ENCODE data around the gene ATF6.

ATF6 gene

DNA sequence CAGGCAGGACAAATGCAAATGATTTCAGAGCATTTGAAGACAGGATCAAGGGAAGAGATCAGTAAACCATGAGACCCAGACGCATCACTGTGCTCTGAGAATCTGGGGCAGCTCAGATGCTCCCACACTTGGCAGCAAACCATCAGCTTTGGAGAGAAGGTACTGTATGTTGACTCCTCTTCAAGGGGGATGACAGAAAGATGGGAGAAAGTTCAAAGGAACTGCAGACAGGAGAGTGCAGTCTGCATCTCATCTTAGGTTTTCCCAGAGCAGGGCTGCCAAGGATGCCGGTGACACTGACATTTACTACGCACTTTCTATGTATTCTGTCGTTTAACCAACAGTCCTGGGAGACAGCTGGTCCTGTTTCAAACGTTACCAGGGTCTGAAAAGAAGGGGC is 221.8 kb downstream of the ATF6 start:
- peaks cover 9 to 15% of the 10 kb centered on the region in 2 donors for H3K27me3 Mint-ChIP-seq
- no peak overlapping the region for H3K4me3 Mint-ChIP-seq
- ATAC-seq (replicated peaks) (no peak), DNase-seq (no peak)
- no peaks in the 10 kb centered on the region for H3K36me3 Mint-ChIP-seq
- no peaks in the 10 kb centered on the region for H3K4me1 Mint-ChIP-seq
- H3K9me3 Mint-ChIP-seq, result peaks cover 5 to 6% of the 10 kb centered on the region in 2 donors
- H3K27ac Mint-ChIP-seq, result no peak overlapping the region

DNA sequence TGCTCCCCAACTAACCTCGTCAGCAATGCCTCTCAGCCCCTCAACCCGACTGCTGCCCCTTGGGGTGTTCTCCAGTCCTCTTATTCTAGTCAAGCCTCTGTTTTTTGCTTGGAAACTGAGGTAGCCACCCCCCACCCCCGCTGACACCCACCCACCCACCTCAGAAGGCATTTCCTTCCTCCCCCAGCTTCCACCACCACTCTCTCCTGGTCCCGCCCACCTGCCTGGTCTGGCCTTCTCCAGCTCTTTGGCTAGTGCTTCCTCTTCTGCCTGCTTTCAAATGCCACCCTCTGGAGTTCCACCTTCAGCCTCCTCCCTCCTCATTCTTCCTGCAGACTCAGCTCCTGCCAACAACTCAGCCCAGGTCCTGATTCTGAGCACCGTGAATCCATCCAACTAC is 222.3 kb downstream of the ATF6 start:
- H3K27ac Mint-ChIP-seq, result no peak overlapping the region
- H3K4me1 Mint-ChIP-seq, result no peaks in the 10 kb centered on the region
- ATAC-seq (replicated peaks), result no peak
- peaks cover 9 to 15% of the 10 kb centered on the region in 2 donors for H3K27me3 Mint-ChIP-seq
- no peak overlapping the region for H3K4me3 Mint-ChIP-seq
- H3K36me3 Mint-ChIP-seq, result no peaks in the 10 kb centered on the region
- peaks cover 5 to 8% of the 10 kb centered on the region in 2 donors for H3K9me3 Mint-ChIP-seq
- no peak for DNase-seq

DNA sequence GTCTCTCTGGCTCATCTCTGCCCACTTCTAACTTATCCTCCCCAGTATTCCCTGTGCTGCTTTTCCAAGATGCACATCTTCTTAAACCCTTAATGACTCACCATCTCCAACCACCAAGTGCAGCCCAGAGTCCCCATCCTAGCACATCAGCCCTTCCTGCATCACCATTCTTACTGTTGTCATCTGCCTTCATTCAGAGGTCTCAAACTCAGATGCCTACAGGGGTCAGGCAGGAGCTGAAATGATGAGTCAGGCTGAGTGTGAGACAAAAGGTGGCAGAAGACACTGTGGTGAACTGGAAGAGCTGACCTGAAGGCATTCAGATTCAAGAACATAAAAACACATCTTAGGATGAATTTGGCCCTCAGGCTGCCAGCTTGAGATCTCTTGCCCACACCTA is 223.0 kb downstream of the ATF6 start:
- H3K9me3 Mint-ChIP-seq, result peaks cover 5 to 10% of the 10 kb centered on the region in 2 donors
- no peaks in the 10 kb centered on the region for H3K36me3 Mint-ChIP-seq
- H3K27ac Mint-ChIP-seq, result no peak overlapping the region
- ATAC-seq (replicated peaks), result no peak
- H3K4me3 Mint-ChIP-seq, result no peak overlapping the region
- H3K4me1 Mint-ChIP-seq, result no peaks in the 10 kb centered on the region
- DNase-seq, result no peak
- peaks cover 9 to 15% of the 10 kb centered on the region in 2 donors for H3K27me3 Mint-ChIP-seq

DNA sequence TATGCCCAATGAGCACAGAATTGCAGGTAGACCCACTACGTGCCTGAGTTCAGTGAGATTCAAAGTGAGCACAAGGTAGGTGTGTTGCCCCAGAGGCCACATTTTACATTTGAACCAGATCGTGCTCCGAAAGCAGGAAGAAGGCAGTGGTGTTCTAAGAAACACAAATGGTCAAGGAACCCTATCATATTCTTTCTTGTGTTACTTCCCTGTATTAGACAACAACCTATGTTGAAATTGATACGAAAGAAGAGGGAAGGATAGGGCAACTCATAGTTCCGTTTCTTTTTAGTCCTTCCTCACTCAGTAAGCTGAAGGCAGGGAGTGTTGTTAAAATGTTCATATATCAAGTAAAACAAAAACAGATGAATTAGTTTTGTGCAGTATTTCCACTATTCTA is 223.7 kb downstream of the ATF6 start:
- ATAC-seq (replicated peaks) (no peak), DNase-seq (no peak)
- H3K9me3 Mint-ChIP-seq, result peaks cover 5 to 10% of the 10 kb centered on the region in 2 donors
- H3K4me3 Mint-ChIP-seq, result no peak overlapping the region
- no peak overlapping the region for H3K27ac Mint-ChIP-seq
- H3K36me3 Mint-ChIP-seq, result no peaks in the 10 kb centered on the region
- H3K4me1 Mint-ChIP-seq, result no peaks in the 10 kb centered on the region
- H3K27me3 Mint-ChIP-seq, result peaks cover 9 to 15% of the 10 kb centered on the region in 2 donors

DNA sequence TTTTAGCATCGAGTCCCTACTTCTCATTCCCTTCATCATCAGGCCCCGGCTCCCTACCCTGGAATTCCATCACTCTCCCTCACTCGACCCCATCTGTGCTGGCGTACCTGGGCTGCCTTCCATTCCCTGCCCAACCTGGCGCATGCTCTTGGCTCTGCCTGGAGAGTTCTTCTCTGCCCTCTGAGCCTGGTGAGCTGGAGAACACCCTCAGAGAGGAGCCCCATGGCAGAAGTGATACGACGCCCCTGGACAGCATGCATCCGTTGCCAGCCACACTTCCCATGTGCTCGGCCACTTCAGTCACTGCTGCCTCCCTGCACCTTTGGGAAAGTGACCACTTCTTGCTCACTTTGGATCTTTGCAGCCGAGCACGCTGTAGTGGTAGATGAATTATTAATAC is 227.5 kb downstream of the ATF6 start:
- no peak overlapping the region for H3K27ac Mint-ChIP-seq
- ATAC-seq (replicated peaks) (no peak), DNase-seq (no peak)
- peaks cover 10 to 19% of the 10 kb centered on the region in 2 donors for H3K27me3 Mint-ChIP-seq
- H3K9me3 Mint-ChIP-seq, result peaks cover 0 to 4% of the 10 kb centered on the region in 2 donors
- H3K4me1 Mint-ChIP-seq, result no peaks in the 10 kb centered on the region
- H3K36me3 Mint-ChIP-seq, result no peaks in the 10 kb centered on the region
- H3K4me3 Mint-ChIP-seq, result no peak overlapping the region

DNA sequence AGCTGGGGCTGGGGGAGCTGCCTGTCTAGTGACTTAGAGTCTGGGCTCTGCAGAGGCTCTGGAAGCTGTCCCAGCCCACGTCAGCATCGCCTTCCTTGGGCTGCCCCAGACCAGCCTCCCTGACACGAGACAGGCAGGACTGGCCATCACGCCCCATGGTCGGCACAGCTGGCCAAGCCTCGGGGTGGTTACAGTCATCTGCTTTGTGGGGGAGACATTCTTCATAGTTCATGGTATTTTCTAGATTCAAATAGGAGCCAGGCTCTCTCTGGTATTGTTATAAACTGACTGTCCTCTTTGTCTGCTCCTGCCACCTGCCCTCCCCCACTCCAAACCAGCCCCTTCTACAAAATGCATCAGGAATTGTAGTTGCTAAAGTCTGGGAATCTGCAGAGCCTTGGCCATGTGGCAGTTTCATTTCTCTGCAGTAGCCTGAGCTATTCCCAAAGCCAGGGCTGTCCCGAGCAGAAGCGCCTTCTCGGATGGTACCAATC is 228.1 kb downstream of the ATF6 start:
- Mint-ChIP-seq H3K36me3 (no peaks in the 10 kb centered on the region), H3K4me3 (no peak overlapping the region), H3K27me3 (peaks cover 4 to 12% of the 10 kb centered on the region in 2 donors), H3K9me3 (peaks cover 0 to 4% of the 10 kb centered on the region in 2 donors), H3K4me1 (no peaks in the 10 kb centered on the region), H3K27ac (no peak overlapping the region)
- ATAC-seq (replicated peaks), result no peak
- no peak for DNase-seq

DNA sequence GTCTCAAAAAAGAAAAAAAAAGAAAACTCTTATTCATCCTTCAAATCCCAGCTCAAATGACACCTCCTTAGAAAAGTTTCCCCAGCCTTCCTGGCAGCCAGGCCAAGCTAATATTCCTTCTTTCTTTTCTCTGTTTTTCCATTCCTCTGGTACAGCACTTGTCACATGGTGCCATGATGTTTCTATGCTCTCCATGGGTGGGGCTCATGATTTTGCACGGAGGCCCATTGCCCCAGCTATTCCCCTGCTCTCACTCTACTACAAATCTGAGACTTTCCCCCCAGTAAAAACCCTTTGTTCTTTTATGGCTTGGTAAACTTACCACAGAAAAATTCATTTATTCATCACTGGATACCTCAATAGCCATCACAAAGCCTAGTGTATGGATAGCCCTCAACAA is 231.0 kb downstream of the ATF6 start:
- Mint-ChIP-seq H3K36me3 (no peaks in the 10 kb centered on the region), H3K4me1 (no peaks in the 10 kb centered on the region), H3K27me3 (peaks cover 3 to 11% of the 10 kb centered on the region in 2 donors), H3K27ac (no peak overlapping the region), H3K9me3 (peaks cover 0 to 4% of the 10 kb centered on the region in 2 donors), H3K4me3 (no peak overlapping the region)
- DNase-seq (no peak), ATAC-seq (replicated peaks) (no peak)

DNA sequence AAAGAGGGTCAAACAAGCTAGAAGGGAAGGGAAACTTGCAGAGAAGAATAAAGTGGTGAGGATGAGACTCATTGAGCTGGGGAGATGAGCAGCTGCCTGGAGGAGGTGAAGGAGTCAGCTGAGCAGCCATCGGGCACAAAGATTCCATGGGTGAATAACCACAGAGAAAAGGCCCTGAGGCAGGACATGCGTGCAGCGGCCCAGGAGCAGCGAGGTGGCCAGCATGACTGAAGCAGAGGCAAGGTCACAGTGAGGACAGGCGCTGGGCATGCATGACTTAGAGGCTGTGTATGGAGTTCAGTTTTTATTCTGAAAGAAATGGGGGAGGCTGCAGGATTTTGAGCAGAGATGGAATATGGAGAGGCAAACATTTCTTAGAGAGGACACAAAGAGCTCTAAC is 232.7 kb downstream of the ATF6 start:
- peaks cover 10 to 18% of the 10 kb centered on the region in 2 donors for H3K27me3 Mint-ChIP-seq
- ATAC-seq (replicated peaks) (no peak), DNase-seq (no peak)
- H3K9me3 Mint-ChIP-seq, result no peaks in the 10 kb centered on the region
- no peaks in the 10 kb centered on the region for H3K4me1 Mint-ChIP-seq
- H3K36me3 Mint-ChIP-seq, result no peaks in the 10 kb centered on the region
- H3K27ac Mint-ChIP-seq, result no peak overlapping the region
- no peak overlapping the region for H3K4me3 Mint-ChIP-seq

DNA sequence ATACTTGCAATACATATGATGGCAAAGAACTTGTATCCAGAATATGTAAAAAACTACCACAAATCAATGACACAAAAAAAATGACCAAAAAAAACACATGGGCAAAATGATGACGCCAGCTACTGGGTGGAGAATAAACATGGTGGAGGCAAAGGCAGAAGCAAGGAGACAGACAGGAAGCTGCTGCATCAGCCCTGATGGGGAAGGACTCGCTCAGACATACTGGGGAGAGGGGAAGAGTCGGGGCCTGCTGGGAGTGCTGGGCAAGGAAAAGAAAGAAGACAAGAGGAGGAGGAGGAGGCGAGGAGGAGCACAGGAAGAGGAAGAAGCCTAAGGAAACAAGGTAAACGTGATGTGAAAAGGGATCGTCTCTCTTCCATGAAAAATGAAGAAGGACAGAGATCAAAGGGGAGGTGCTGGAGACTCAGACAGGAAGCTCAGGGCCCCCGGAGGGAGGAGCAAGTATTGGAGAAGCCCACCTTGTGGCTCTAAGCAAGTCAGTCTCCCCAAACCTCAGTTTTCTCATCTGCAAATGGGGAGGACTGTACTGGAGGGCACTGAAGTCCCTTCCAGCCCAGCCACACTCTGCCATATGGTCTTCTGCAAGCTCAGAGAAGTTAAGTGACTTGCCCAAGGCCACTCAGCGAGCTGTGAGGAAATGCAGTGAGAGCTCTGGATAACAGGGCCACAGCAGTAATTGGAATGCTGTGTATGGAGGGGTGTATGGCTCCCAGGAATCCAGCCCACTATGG is 233.4 kb downstream of the ATF6 start:
- no peak for ATAC-seq (replicated peaks)
- Mint-ChIP-seq H3K4me3 (no peak overlapping the region), H3K4me1 (no peaks in the 10 kb centered on the region)

DNA sequence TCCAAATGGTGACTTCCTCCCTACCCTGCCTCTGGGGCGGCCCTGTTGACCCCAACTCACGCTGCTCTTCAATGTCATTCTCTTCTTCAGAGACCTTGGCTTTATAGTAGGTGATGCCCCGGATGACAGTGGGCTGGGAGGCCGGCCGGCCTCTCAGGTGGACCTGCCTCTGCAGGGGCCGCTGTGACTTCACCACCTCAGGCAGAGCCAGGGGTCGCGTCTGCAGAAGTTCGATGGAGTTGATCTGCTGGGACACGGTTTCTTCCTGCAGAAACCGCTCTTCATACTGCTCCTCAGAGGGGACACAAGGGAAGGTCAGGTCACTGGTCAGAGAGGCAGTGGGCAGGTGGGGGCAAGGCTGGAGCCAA is 233.9 kb downstream of the ATF6 start:
- DNase-seq (no peak), ATAC-seq (replicated peaks) (no peak)
- H3K27me3 Mint-ChIP-seq, result peaks cover 16 to 28% of the 10 kb centered on the region in 2 donors
- H3K27ac Mint-ChIP-seq, result no peak overlapping the region
- H3K4me3 Mint-ChIP-seq, result no peak overlapping the region
- H3K4me1 Mint-ChIP-seq, result no peaks in the 10 kb centered on the region
- H3K36me3 Mint-ChIP-seq, result no peaks in the 10 kb centered on the region
- H3K9me3 Mint-ChIP-seq, result no peaks in the 10 kb centered on the region

More for the DNA sequence above, 233.4 kb downstream of the ATF6 start:
- no peaks in the 10 kb centered on the region for H3K36me3 Mint-ChIP-seq
- H3K27me3 Mint-ChIP-seq, result peaks cover 11 to 22% of the 10 kb centered on the region in 2 donors
- no peak for DNase-seq
- no peaks in the 10 kb centered on the region for H3K9me3 Mint-ChIP-seq
- no peak overlapping the region for H3K27ac Mint-ChIP-seq

DNA sequence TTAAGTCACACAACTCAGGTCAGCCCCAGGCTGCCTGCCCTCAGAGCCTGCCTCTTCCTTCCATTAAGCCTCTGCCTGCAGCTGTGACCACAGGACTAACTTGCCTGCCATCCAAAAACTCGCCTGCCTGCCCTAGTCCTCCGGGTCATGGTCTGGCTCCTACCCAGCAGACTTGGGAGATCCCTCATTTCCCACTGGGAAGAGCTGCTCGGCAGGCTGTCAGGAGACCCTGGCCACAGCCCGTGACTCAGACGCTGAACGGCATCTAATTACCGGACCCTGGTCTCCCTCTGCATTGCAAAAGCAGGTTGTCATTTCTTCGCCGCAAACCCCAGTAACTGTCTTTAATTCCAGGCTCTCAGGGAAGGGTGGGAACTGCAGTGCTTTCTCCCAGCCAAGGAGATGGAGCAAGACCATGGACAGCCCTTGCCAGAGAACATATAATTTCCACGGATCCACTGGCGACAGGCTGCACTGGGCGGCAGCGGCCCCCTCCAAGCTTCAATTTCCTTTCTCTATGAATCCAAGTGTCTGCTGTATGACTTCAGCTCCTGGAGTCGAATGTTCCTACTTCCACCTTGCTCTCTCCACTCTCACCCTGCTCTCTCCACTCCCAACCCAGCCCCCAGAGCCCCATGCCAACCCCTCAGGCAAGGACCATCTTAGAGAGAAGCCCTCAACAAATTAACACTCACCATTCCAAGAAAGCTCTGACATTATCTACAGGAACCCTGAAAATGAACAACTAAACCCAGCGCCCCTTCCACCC is 237.1 kb downstream of the ATF6 start:
- no peak for ATAC-seq (replicated peaks)

DNA sequence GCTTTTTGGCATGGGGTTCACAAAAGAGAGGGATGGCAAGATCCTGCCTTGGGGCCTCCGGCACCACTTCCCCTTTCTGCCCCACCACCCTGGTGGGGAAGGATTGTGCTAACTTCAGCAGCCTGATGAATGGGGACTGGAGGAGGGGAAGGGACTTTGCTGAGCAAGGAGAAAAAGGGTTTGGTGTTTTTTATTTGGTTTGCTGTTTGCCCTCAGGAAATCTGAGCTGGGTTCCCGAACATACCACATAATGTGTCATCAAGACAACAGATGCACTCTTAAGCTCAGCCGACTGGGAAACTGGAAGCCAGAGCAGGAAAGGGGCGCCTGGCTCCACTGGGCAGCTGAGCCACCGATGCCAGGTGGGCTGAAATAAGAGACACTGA is 237.7 kb downstream of the ATF6 start:
- DNase-seq (no peak), ATAC-seq (replicated peaks) (no peak)
- Mint-ChIP-seq H3K4me1 (no peaks in the 10 kb centered on the region), H3K4me3 (no peak overlapping the region), H3K9me3 (no peaks in the 10 kb centered on the region), H3K27ac (no peak overlapping the region), H3K27me3 (peaks cover 16 to 27% of the 10 kb centered on the region in 2 donors), H3K36me3 (no peaks in the 10 kb centered on the region)

More for the DNA sequence above, 237.1 kb downstream of the ATF6 start:
- H3K4me3 Mint-ChIP-seq, result no peak overlapping the region
- no peak overlapping the region for H3K27ac Mint-ChIP-seq
- DNase-seq, result no peak
- no peaks in the 10 kb centered on the region for H3K4me1 Mint-ChIP-seq
- no peaks in the 10 kb centered on the region for H3K9me3 Mint-ChIP-seq
- H3K36me3 Mint-ChIP-seq, result no peaks in the 10 kb centered on the region
- peaks cover 16 to 25% of the 10 kb centered on the region in 2 donors for H3K27me3 Mint-ChIP-seq

DNA sequence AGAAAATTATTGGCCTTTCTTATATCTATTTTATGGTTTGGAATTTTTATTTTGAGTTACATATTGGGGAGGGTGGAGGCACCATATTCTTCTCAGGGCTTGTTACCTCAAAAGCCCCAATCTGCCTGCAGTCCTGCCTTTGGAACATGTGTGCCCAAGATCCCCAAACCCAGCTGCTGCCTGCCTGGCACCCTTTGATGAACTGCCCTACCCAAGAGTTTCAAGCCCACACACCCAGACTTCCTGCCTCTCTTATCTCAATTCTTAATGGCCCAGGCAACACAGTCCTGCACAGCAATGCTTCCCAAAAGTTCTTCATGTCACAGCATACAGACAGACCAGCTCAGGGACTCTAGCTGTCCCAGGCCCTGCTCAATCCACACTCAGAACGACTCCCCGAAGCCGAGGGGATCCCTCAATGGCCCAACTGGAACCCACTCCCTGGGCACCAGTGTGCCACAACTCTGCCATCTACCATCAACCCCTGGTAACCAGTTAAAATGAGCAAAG is 238.4 kb downstream of the ATF6 start:
- Mint-ChIP-seq H3K27ac (no peak overlapping the region), H3K36me3 (no peaks in the 10 kb centered on the region), H3K9me3 (no peaks in the 10 kb centered on the region), H3K4me1 (no peaks in the 10 kb centered on the region), H3K27me3 (peaks cover 16 to 31% of the 10 kb centered on the region in 2 donors), H3K4me3 (no peak overlapping the region)
- no peak for DNase-seq
- ATAC-seq (replicated peaks), result no peak

DNA sequence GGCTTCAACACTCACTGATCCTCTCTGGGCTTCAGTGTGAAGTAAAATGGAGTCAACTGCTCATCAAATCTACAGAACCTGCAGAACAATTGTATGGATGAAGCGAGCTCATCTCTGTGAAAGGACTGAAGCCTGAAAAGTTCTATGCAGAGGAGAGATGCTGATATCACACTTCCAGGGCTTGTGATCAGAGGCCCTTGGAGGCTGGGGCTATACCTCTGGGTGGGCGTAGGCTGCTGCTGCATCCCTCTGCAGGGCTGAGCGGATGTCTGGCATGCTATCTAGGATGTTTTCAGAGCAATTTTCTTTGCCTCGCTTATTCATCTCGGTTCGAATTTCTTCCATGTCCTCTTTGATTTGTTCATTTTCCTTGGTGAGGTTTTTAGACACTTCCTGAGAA is 240.0 kb downstream of the ATF6 start:
- no peak overlapping the region for H3K27ac Mint-ChIP-seq
- H3K36me3 Mint-ChIP-seq, result no peaks in the 10 kb centered on the region
- DNase-seq (no peak), ATAC-seq (replicated peaks) (no peak)
- no peaks in the 10 kb centered on the region for H3K9me3 Mint-ChIP-seq
- H3K4me1 Mint-ChIP-seq, result no peaks in the 10 kb centered on the region
- H3K4me3 Mint-ChIP-seq, result no peak overlapping the region
- H3K27me3 Mint-ChIP-seq, result peaks cover 26 to 36% of the 10 kb centered on the region in 2 donors

DNA sequence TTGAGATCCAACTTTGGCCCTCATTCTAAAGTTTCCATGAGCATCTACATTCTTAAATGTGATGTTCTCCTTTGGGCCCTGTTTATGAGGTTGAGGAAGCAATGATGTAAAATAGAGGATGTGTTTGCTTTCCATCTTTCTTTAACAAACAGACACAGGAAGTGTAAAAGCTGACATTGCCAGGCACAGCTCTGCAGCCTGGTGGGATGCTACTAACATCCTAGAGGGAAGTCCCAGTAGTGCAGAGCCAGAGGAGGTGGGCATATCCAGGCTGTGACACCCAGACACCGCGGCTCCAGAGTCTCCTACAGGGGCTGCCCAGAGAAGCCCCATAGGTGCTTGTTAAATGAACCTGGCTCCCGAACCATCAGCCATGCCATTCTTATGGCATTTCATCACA is 241.3 kb downstream of the ATF6 start:
- no peak for DNase-seq
- no peak overlapping the region for H3K27ac Mint-ChIP-seq

More for the DNA sequence above, 241.3 kb downstream of the ATF6 start:
- Mint-ChIP-seq H3K27me3 (peaks cover 26 to 36% of the 10 kb centered on the region in 2 donors), H3K36me3 (no peaks in the 10 kb centered on the region), H3K4me3 (no peak overlapping the region), H3K9me3 (no peaks in the 10 kb centered on the region), H3K4me1 (no peaks in the 10 kb centered on the region)
- ATAC-seq (replicated peaks), result no peak

Data from stimulated activated naive B cell treated with anti-CD40 and anti-IgM and Interleukin-4, amounts not matched to agents 10 μg/mL and 1 μg/mL and 100 μg/mL, for 72 hours (primary cell).